Liver (tissue), 9 donors: ENCODE measurements around the gene TPD52L3. TPM values are rescaled to one million over a fixed set of nuclear protein-coding genes. Genes with fewer than 3 reads are reported as not detected.

Experiments used
- DNase-seq: peaks from one replicate; pipeline ENCODE4 v3.0.0-alpha.2; 2017; ENCODE audit warnings: low spot score
- H3K27ac ChIP-seq, 2 donors: one replicate each; pipeline ENCODE4 v1.7.0; 2013; ENCODE audit warnings: inconsistent platforms in 2 of 2, low read length in 2 of 2, control low read depth in 1 of 2, low read depth in 1 of 2, mild to moderate bottlenecking in 1 of 2
- H3K27me3 ChIP-seq, 4 donors: one replicate each; pipeline versions ENCODE4 v1.6.1 to v1.7.0; 2013; ENCODE audit warnings: low read length in 3 of 4, inconsistent platforms in 1 of 4, mild to moderate bottlenecking in 1 of 4, moderate library complexity in 1 of 4; ENCODE audit not compliant: control insufficient read depth in 4 of 4, insufficient read depth in 4 of 4
- H3K36me3 ChIP-seq, 4 donors: one replicate each; pipeline versions ENCODE4 v1.6.1 to v1.7.0; 2013; ENCODE audit warnings: low read length in 3 of 4, mild to moderate bottlenecking in 3 of 4, low read depth in 1 of 4, moderate library complexity in 1 of 4; ENCODE audit not compliant: control insufficient read depth in 4 of 4, insufficient read depth in 3 of 4
- H3K4me1 ChIP-seq, 4 donors: one replicate each; pipeline versions ENCODE4 v1.6.1 to v1.7.0; 2013; ENCODE audit warnings: low read length in 3 of 4, mild to moderate bottlenecking in 3 of 4, moderate library complexity in 1 of 4; ENCODE audit not compliant: control insufficient read depth in 4 of 4, insufficient read depth in 4 of 4
- H3K4me3 ChIP-seq, 3 donors: one replicate each; pipeline versions ENCODE4 v1.6.1 to v1.7.0; 2013; ENCODE audit warnings: low read length in 3 of 3, control low read depth in 1 of 3, low read depth in 1 of 3, mild to moderate bottlenecking in 1 of 3
- H3K9ac ChIP-seq, 2 donors: one replicate each; pipeline ENCODE4 v1.7.0; 2013; ENCODE audit warnings: low read length in 2 of 2, mild to moderate bottlenecking in 2 of 2, moderate library complexity in 2 of 2, control low read depth in 1 of 2, low read depth in 1 of 2
- H3K9me3 ChIP-seq, 4 donors: one replicate each; pipeline versions ENCODE4 v1.6.1 to v1.7.0; 2013; ENCODE audit warnings: low read length in 3 of 4; ENCODE audit not compliant: control insufficient read depth in 4 of 4
- CTCF ChIP-seq: fragments of 150-350 bp; IDR thresholded peaks from 2 replicates; pipeline ENCODE4 v1.5.1; 2017; ENCODE audit warnings: improper control_type of control experiment, low read depth, low read length; ENCODE audit not compliant: missing input control
- FOXA2 ChIP-seq: IDR thresholded peaks from 2 replicates; pipeline ENCODE4 v1.6.1; 2016; ENCODE audit warnings: antibody characterized with exemption
- GABPA ChIP-seq, 2 donors: IDR thresholded peaks in 1 of 2; conservative IDR thresholded peaks in 1 of 2; 2 replicates each; pipeline ENCODE4 v1.6.1; 2016; ENCODE audit warnings: antibody characterized with exemption in 2 of 2, mild to moderate bottlenecking in 1 of 2, moderate library complexity in 1 of 2
- HNF4A ChIP-seq, 2 donors: conservative IDR thresholded peaks; 2 replicates each; pipeline ENCODE4 v1.6.1; 2016; ENCODE audit warnings: antibody characterized with exemption in 2 of 2, mild to moderate bottlenecking in 2 of 2
- HNF4G ChIP-seq: IDR thresholded peaks from 2 replicates; pipeline ENCODE4 v1.6.1; 2016; ENCODE audit warnings: antibody characterized with exemption
- JUND ChIP-seq, 2 donors: IDR thresholded peaks; 2 replicates each; pipeline ENCODE4 v1.6.1; 2016; ENCODE audit warnings: antibody characterized with exemption in 2 of 2
- NR2F2 ChIP-seq: IDR thresholded peaks from 2 replicates; pipeline ENCODE4 v1.6.1; 2016; ENCODE audit warnings: antibody characterized with exemption
- RAD21 ChIP-seq, 2 donors: IDR thresholded peaks; 2 replicates each; pipeline ENCODE4 v1.6.1; 2016; ENCODE audit warnings: antibody characterized with exemption in 2 of 2, mild to moderate bottlenecking in 2 of 2
- RXRA ChIP-seq, 2 donors: IDR thresholded peaks; 2 replicates each; pipeline ENCODE4 v1.6.1; 2017 to 2018; ENCODE audit warnings: antibody characterized with exemption in 2 of 2, mild to moderate bottlenecking in 1 of 2
- SP1 ChIP-seq: IDR thresholded peaks from 2 replicates; pipeline ENCODE4 v1.6.1; 2018; ENCODE audit warnings: antibody characterized with exemption, mild to moderate bottlenecking
- TAF1 ChIP-seq: conservative IDR thresholded peaks from 2 replicates; pipeline ENCODE4 v1.6.1; 2016; ENCODE audit warnings: antibody characterized with exemption, mild to moderate bottlenecking
- YY1 ChIP-seq: IDR thresholded peaks from 2 replicates; pipeline ENCODE4 v1.6.1; 2016; ENCODE audit warnings: antibody characterized with exemption, mild to moderate bottlenecking
- ZBTB33 ChIP-seq: IDR thresholded peaks from 2 replicates; pipeline ENCODE4 v1.6.1; 2016; ENCODE audit warnings: antibody characterized with exemption
- WGBS: extraction: QIAGEN DNeasy Blood & Tissue Kit; methylation state at CpG from one replicate; pipeline ENCODE4 v1.1.7; 2013; 5-methylcytosine and 5-hydroxymethylcytosine counted together
- polyA plus RNA-seq, 2 donors: library from polyadenylated mRNA; stranded (reverse) in 1 of 2; unstranded in 1 of 2; fragments of 200-250 nt in 1 of 2; fragments of >200 nt in 1 of 2; fragmentation: Nextera tagmentation in 1 of 2; extraction: Ambion mirVana in 1 of 2; gene quantifications; one replicate each; pipeline versions ENCODE4 v1.2.1 to v1.2.3, GENCODE V29; 2013 to 2015
- total RNA-seq, 2 donors: library from RNA; depleted of rRNA; stranded (reverse); fragments of >200 nt; gene quantifications; one replicate each; pipeline ENCODE4 v1.2.3, GENCODE V29; 2014
- TF ChIP-seq, protein P1 (sequence below): IDR thresholded peaks from 2 replicates; pipeline ENCODE4 v1.6.1; 2016; ENCODE audit warnings: antibody characterized with exemption
- TF ChIP-seq, protein P2 (sequence below): IDR thresholded peaks from 2 replicates; pipeline ENCODE4 v1.6.1; 2016; ENCODE audit warnings: antibody characterized with exemption
- donor health status: healthy.
- donor health status: healthy.
- donor health status: healthy.
- donor health status: healthy.
- donor health status: healthy.

Gene TPD52L3
- total and polyA plus RNA-seq, 4 donors: not detected

- 93% methylated on average over 2 of the region's 2 CpGs for WGBS
- TF ChIP-seq, protein P1, sequence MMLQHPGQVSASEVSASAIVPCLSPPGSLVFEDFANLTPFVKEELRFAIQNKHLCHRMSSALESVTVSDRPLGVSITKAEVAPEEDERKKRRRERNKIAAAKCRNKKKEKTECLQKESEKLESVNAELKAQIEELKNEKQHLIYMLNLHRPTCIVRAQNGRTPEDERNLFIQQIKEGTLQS: no peak
- TF ChIP-seq CTCF (peak; percentile 66), RAD21 (IDR thresholded peaks at IDR 0.05) (peak; percentile 97 to 98)
- no peaks in the 10 kb centered on the region for H3K4me1 ChIP-seq
- no peaks in the 10 kb centered on the region for H3K9me3 ChIP-seq
- DNase-seq: no peak
- H3K27me3 ChIP-seq: no peaks in the 10 kb centered on the region
- no peaks in the 10 kb centered on the region for H3K36me3 ChIP-seq
- no peak overlapping the region for H3K4me3 ChIP-seq
- no peak overlapping the region for H3K9ac ChIP-seq
- H3K27ac ChIP-seq: no peak overlapping the region
Measured at GRCh38 chr9:6305954-6306563, 22.1 kb upstream of the TPD52L3 start.

DNA sequence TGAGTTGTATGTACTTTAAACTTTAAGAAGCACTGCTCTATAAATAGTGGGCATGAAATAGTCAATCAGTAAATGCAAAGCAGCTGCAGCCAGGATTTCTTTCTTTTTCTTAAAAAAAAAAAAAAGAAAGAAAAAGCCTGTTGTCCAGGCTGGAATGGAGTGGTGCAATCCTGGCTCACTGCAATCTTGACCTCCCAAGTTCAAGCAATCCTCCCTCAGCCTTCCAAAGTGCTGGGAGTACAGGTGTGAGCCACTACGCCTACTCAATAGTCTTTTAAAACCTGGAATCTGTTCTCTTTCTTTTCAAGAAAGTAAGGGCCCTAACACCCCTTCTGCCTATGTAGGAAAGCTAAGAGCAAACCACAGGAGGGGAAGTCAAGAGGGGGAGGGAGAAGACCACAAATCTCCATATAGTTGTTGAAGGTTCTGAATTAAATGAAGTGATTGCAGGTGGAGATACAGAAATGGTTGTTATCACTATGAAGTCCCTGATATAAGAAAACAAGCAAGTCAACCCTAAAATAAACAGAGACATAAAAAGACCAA lies 20.6 kb upstream of the TPD52L3 start:
- Histone ChIP-seq H3K4me1 (no peaks in the 10 kb centered on the region), H3K36me3 (no peaks in the 10 kb centered on the region), H3K27ac (no peak overlapping the region), H3K27me3 (no peaks in the 10 kb centered on the region), H3K9ac (no peak overlapping the region), H3K9me3 (no peaks in the 10 kb centered on the region), H3K4me3 (no peak overlapping the region)
- TF ChIP-seq HNF4A (conservative IDR thresholded peaks at IDR 0.05): no peak
- TF ChIP-seq RAD21 (IDR thresholded peaks at IDR 0.05): no peak
- no peak for TF ChIP-seq NR2F2
- TF ChIP-seq ZBTB33: no peak
- no peak for TF ChIP-seq FOXA2
- no peak for TF ChIP-seq YY1
- TF ChIP-seq RXRA (IDR thresholded peaks at IDR 0.05): no peak
- TF ChIP-seq JUND (IDR thresholded peaks at IDR 0.05): no peak
- no peak for TF ChIP-seq SP1
- no peak for TF ChIP-seq GABPA (IDR thresholded peaks at IDR 0.05 in 1 of 2, conservative IDR thresholded peaks at IDR 0.05 in 1 of 2)
- no peak for DNase-seq
- 84% methylated on average over 1 of the region's 1 CpG for WGBS

DNA sequence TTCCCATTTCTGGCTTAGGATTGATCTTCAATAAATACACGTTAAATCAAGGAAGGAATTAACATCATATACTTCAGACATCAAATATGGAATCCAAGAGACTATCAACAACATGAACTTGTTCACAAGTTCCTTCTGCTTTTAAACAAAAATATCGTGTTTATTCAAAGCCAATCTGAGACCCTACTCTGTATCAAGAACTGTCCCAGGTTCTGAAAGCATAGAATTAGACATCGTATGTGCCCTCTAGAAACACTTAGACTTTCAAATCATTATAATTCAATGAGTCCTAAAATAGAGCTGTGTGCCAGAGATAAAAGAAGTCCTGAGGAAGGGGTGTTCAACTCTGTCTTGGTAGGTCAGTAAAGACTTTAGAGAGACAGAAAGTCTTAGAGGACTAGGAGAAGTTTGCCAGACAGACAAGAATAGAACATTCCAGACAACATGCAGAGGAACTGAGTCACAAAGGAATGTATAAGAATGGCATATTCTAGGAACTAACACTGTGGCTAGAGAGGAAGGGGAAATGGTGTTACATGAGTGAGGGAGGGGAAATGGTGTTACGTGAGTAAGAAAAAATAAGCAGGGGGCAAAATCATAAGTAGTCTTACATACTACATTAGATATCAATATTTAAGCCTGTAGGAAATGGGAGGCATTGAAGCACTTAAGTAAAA lies 2.9 kb downstream of the TPD52L3 start:
- Histone ChIP-seq H3K36me3 (no peaks in the 10 kb centered on the region), H3K9ac (no peak overlapping the region), H3K9me3 (peaks cover 0 to 5% (median 1%) of the 10 kb centered on the region in 4 donors), H3K27ac (no peak overlapping the region), H3K4me1 (no peaks in the 10 kb centered on the region), H3K27me3 (no peaks in the 10 kb centered on the region), H3K4me3 (no peak overlapping the region)
- no peak for DNase-seq
- TF ChIP-seq HNF4G (no peak), TAF1 (no peak), YY1 (no peak), GABPA (IDR thresholded peaks at IDR 0.05 in 1 of 2, conservative IDR thresholded peaks at IDR 0.05 in 1 of 2) (no peak)
- TF ChIP-seq, protein P2, sequence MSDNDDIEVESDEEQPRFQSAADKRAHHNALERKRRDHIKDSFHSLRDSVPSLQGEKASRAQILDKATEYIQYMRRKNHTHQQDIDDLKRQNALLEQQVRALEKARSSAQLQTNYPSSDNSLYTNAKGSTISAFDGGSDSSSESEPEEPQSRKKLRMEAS: no peak
- WGBS: 87% methylated on average over 4 of the region's 4 CpGs
